ENCODE data around the gene MTREX. TPM values are rescaled to one million over a fixed set of nuclear protein-coding genes. Genes with fewer than 3 reads are reported as not detected.

MTREX gene
- total and polyA plus RNA-seq, 4 donors = 10.0 to 43.8 (median 23.7) TPM

DNA sequence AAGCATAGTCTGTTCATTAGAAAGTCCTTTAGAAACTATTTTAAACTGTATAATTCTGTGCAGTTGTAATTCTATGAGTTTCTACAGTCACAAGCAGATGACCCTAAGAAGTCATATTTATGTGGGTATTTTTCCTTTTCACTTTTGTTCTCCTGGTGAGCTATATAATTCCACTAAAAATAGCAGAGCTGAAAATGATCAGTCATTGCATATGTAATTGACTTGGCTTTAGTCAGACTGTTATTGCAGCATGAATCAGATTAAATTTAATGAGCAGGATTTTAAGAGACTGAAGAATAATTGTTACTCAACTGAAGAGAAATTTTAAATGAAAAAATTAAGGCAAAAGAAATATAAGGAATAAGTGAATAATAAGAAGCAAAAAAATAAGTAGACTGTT, 108.5 kb downstream of the MTREX start:
- no peak overlapping the region for H3K9ac ChIP-seq (ENCODE audit: low read depth in 1 of 2, low read length in 2 of 2)
- peaks cover 0 to 5% (median 5%) of the 10 kb centered on the region in 4 donors for H3K36me3 ChIP-seq (ENCODE audit: control insufficient read depth in 4 of 4, insufficient read depth in 3 of 4, low read depth in 1 of 4, low read length in 3 of 4)
- TF ChIP-seq FOXA2 (IDR thresholded peaks at IDR 0.05) = no peak
- TF ChIP-seq, protein P1, sequence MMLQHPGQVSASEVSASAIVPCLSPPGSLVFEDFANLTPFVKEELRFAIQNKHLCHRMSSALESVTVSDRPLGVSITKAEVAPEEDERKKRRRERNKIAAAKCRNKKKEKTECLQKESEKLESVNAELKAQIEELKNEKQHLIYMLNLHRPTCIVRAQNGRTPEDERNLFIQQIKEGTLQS (IDR thresholded peaks at IDR 0.05) = no peak
- TF ChIP-seq JUND (IDR thresholded peaks at IDR 0.05) = no peak
- TF ChIP-seq, protein P2, sequence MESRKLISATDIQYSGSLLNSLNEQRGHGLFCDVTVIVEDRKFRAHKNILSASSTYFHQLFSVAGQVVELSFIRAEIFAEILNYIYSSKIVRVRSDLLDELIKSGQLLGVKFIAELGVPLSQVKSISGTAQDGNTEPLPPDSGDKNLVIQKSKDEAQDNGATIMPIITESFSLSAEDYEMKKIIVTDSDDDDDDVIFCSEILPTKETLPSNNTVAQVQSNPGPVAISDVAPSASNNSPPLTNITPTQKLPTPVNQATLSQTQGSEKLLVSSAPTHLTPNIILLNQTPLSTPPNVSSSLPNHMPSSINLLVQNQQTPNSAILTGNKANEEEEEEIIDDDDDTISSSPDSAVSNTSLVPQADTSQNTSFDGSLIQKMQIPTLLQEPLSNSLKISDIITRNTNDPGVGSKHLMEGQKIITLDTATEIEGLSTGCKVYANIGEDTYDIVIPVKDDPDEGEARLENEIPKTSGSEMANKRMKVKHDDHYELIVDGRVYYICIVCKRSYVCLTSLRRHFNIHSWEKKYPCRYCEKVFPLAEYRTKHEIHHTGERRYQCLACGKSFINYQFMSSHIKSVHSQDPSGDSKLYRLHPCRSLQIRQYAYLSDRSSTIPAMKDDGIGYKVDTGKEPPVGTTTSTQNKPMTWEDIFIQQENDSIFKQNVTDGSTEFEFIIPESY (IDR thresholded peaks at IDR 0.05) = no peak
- TF ChIP-seq EGR1 (IDR thresholded peaks at IDR 0.05; ENCODE audit: low read depth in 2 of 2) = no peak
- no peak for TF ChIP-seq RXRA (IDR thresholded peaks at IDR 0.05)
- no peak for TF ChIP-seq GABPA (IDR thresholded peaks at IDR 0.05 in 1 of 2, conservative IDR thresholded peaks at IDR 0.05 in 1 of 2)
- TF ChIP-seq, protein P3, sequence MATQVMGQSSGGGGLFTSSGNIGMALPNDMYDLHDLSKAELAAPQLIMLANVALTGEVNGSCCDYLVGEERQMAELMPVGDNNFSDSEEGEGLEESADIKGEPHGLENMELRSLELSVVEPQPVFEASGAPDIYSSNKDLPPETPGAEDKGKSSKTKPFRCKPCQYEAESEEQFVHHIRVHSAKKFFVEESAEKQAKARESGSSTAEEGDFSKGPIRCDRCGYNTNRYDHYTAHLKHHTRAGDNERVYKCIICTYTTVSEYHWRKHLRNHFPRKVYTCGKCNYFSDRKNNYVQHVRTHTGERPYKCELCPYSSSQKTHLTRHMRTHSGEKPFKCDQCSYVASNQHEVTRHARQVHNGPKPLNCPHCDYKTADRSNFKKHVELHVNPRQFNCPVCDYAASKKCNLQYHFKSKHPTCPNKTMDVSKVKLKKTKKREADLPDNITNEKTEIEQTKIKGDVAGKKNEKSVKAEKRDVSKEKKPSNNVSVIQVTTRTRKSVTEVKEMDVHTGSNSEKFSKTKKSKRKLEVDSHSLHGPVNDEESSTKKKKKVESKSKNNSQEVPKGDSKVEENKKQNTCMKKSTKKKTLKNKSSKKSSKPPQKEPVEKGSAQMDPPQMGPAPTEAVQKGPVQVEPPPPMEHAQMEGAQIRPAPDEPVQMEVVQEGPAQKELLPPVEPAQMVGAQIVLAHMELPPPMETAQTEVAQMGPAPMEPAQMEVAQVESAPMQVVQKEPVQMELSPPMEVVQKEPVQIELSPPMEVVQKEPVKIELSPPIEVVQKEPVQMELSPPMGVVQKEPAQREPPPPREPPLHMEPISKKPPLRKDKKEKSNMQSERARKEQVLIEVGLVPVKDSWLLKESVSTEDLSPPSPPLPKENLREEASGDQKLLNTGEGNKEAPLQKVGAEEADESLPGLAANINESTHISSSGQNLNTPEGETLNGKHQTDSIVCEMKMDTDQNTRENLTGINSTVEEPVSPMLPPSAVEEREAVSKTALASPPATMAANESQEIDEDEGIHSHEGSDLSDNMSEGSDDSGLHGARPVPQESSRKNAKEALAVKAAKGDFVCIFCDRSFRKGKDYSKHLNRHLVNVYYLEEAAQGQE (IDR thresholded peaks at IDR 0.05) = no peak
- TF ChIP-seq NR2F2 (IDR thresholded peaks at IDR 0.05) = no peak
- no peak for TF ChIP-seq RAD21 (IDR thresholded peaks at IDR 0.05)
- TF ChIP-seq, protein P4, sequence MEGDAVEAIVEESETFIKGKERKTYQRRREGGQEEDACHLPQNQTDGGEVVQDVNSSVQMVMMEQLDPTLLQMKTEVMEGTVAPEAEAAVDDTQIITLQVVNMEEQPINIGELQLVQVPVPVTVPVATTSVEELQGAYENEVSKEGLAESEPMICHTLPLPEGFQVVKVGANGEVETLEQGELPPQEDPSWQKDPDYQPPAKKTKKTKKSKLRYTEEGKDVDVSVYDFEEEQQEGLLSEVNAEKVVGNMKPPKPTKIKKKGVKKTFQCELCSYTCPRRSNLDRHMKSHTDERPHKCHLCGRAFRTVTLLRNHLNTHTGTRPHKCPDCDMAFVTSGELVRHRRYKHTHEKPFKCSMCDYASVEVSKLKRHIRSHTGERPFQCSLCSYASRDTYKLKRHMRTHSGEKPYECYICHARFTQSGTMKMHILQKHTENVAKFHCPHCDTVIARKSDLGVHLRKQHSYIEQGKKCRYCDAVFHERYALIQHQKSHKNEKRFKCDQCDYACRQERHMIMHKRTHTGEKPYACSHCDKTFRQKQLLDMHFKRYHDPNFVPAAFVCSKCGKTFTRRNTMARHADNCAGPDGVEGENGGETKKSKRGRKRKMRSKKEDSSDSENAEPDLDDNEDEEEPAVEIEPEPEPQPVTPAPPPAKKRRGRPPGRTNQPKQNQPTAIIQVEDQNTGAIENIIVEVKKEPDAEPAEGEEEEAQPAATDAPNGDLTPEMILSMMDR (IDR thresholded peaks at IDR 0.05; ENCODE audit: low read depth, low read length, missing input control) = no peak
- TF ChIP-seq HNF4A (conservative IDR thresholded peaks at IDR 0.05) = no peak

DNA sequence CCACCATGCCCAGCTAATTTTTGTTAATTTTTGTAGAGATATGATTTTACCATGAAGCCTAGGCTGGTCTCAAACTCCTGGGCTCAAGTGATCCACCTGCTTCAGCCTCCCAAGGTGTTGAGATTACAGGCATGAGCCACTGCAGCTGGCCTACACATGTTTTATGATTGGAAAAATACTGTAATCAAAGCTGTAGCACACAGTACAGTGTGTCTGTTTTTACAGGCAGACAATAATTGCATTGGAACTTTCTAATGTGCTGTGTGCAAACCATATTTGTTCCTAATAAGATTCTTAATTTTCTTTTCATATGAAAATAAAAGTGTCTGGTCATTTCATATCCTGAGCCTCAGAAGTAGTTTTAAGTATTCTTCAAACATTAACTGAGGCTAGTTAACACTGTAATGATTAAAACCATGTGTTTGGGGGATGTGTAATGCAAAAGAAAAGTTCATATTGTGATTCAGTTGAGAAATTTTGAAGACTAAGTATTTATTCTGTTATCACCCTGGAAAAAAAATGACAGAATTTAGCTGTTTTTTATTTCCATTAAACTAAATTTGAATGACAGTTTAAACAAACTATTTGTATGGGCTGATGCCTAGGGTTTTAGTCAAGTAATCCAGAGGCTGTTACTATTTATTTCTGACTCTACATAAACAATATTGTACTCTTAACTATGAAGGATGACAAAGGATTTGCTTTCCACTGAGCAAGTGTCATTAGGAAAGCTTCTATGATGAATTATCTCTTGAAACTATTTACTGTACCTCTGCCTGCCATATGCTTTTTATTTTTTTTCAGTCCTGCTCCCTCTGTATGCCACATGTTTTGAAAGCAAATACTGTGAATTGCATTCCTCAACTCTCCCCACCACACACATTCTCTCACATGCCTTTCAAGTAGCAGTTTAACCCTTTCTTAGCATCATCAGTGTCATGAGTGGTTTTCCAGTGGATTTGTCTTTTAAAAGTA, 111.5 kb downstream of the MTREX start:
- no peak for TF ChIP-seq TAF1 (conservative IDR thresholded peaks at IDR 0.05)
- TF ChIP-seq, protein P4 (IDR thresholded peaks at IDR 0.05; ENCODE audit: low read depth, low read length, missing input control) = no peak
- no peak for TF ChIP-seq RAD21 (IDR thresholded peaks at IDR 0.05)
- no peak for TF ChIP-seq NR2F2 (IDR thresholded peaks at IDR 0.05)
- TF ChIP-seq YY1 (IDR thresholded peaks at IDR 0.05) = no peak
- no peak for TF ChIP-seq FOXA1 (IDR thresholded peaks at IDR 0.05)
- TF ChIP-seq HNF4G (IDR thresholded peaks at IDR 0.05) = no peak
- no peak for TF ChIP-seq EGR1 (IDR thresholded peaks at IDR 0.05; ENCODE audit: low read depth in 2 of 2)
- TF ChIP-seq, protein P3 (IDR thresholded peaks at IDR 0.05) = no peak
- H3K9me3 ChIP-seq (ENCODE audit: control insufficient read depth in 4 of 4, low read length in 3 of 4) = no peaks in the 10 kb centered on the region
- no peak overlapping the region for H3K4me3 ChIP-seq (ENCODE audit: low read depth in 1 of 3, low read length in 3 of 3)
- no peaks in the 10 kb centered on the region for H3K27me3 ChIP-seq (ENCODE audit: control insufficient read depth in 4 of 4, insufficient read depth in 4 of 4, low read length in 3 of 4)
- no peak overlapping the region for H3K27ac ChIP-seq (ENCODE audit: low read depth in 1 of 2, low read length in 2 of 2)
- no peak overlapping the region for H3K9ac ChIP-seq (ENCODE audit: low read depth in 1 of 2, low read length in 2 of 2)
- peaks cover 2 to 12% (median 3%) of the 10 kb centered on the region in 4 donors for H3K4me1 ChIP-seq (ENCODE audit: control insufficient read depth in 4 of 4, insufficient read depth in 4 of 4, low read length in 3 of 4)
- no peak for DNase-seq (ENCODE audit: low spot score)
- H3K36me3 ChIP-seq (ENCODE audit: control insufficient read depth in 4 of 4, insufficient read depth in 3 of 4, low read depth in 1 of 4, low read length in 3 of 4) = peaks cover 5 to 16% (median 12%) of the 10 kb centered on the region in 4 donors

More for the DNA sequence above, 108.5 kb downstream of the MTREX start:
- H3K9me3 ChIP-seq (ENCODE audit: control insufficient read depth in 4 of 4, low read length in 3 of 4) = no peaks in the 10 kb centered on the region
- DNase-seq (ENCODE audit: low spot score) = no peak
- H3K4me3 ChIP-seq (ENCODE audit: low read depth in 1 of 3, low read length in 3 of 3) = no peak overlapping the region
- H3K27me3 ChIP-seq (ENCODE audit: control insufficient read depth in 4 of 4, insufficient read depth in 4 of 4, low read length in 3 of 4) = no peaks in the 10 kb centered on the region
- peak overlapping the region in 1 of 2 donors; percentile 2 for H3K27ac ChIP-seq (ENCODE audit: low read depth in 1 of 2, low read length in 2 of 2)
- peaks cover 0 to 3% (median 2%) of the 10 kb centered on the region in 4 donors for H3K4me1 ChIP-seq (ENCODE audit: control insufficient read depth in 4 of 4, insufficient read depth in 4 of 4, low read length in 3 of 4)

Data from liver (tissue), 9 donors.